Bronchial epithelial cell (primary cell): ENCODE results near the gene EBNA1BP2. TPM values are rescaled to one million over a fixed set of nuclear protein-coding genes. Genes with fewer than 3 reads are reported as not detected.
"Not testable (repeated sequence)": the region's sequence is repeated elsewhere in the genome, so short reads cannot be mapped to it uniquely, and the experiment has no call there.

Source experiments
- DNase-seq: peaks from one replicate; pipeline ENCODE4 v3.0.0-alpha.2; 2010; ENCODE audit warnings: low read depth
- FAIRE-seq: peaks from 2 replicates; lab custom pipeline; 2011; peaks lifted over from hg19 to GRCh38; lab: Jason Lieb, UNC
- H3K27me3 ChIP-seq: 2 replicates; pipeline ENCODE4 v1.5.1; 2011; ENCODE audit warnings: low read length; ENCODE audit not compliant: control insufficient read depth, insufficient read depth
- H3K36me3 ChIP-seq: 2 replicates; pipeline ENCODE4 v1.5.1; 2011; ENCODE audit warnings: low read length; ENCODE audit not compliant: control insufficient read depth, insufficient read depth
- H3K4me3 ChIP-seq: 2 replicates; pipeline ENCODE4 v1.5.1; 2011; ENCODE audit warnings: mild to moderate bottlenecking, low read depth, low read length, control low read depth
- total RNA-seq: library from RNA; depleted of rRNA; stranded (reverse); fragments of >200 nt; gene quantifications from 2 replicates; pipeline ENCODE4 v1.2.1, GENCODE V29; 2014
- TF ChIP-seq, protein P1 (sequence below): IDR thresholded peaks from 2 replicates; pipeline ENCODE4 v1.5.1; 2011; ENCODE audit warnings: mild to moderate bottlenecking, moderate library complexity, low read length, control low read depth, inconsistent platforms; ENCODE audit not compliant: insufficient read depth, severe bottlenecking

Gene EBNA1BP2
- total RNA-seq, 1 donor from 2014 or later, result 186 TPM

GRCh38 chr1:43147625-43148327 is 24.3 kb downstream of the EBNA1BP2 start:
- DNase-seq (peak; percentile 54), FAIRE-seq (no peak)
- no peaks in the 10 kb centered on the region for H3K27me3 ChIP-seq

DNA sequence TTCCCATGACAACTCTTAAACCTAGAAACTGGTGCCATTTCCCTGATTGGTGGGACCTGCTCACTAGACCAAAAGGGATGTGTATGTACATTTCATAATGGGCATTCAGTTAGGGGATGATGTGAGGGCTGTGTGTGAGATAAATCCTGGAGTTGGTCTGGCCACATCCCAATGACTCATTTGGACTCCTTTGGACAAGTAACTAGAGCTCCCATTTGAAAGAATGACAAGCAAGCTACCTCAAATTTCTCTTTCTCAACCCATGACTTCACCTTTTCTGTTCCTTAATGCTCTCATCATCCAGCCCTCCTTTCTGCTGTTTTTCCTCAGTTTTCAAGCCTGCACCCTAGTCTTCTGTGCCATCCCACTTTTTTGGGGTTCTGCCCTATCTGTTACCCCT is 27.9 kb downstream of the EBNA1BP2 start:
- no peak overlapping the region for H3K4me3 ChIP-seq
- H3K27me3 ChIP-seq, result no peaks in the 10 kb centered on the region
- H3K36me3 ChIP-seq, result peaks cover 2% of the 10 kb centered on the region
- DNase-seq (peak; percentile 72), FAIRE-seq (peak; percentile 88)
- TF ChIP-seq, protein P1, sequence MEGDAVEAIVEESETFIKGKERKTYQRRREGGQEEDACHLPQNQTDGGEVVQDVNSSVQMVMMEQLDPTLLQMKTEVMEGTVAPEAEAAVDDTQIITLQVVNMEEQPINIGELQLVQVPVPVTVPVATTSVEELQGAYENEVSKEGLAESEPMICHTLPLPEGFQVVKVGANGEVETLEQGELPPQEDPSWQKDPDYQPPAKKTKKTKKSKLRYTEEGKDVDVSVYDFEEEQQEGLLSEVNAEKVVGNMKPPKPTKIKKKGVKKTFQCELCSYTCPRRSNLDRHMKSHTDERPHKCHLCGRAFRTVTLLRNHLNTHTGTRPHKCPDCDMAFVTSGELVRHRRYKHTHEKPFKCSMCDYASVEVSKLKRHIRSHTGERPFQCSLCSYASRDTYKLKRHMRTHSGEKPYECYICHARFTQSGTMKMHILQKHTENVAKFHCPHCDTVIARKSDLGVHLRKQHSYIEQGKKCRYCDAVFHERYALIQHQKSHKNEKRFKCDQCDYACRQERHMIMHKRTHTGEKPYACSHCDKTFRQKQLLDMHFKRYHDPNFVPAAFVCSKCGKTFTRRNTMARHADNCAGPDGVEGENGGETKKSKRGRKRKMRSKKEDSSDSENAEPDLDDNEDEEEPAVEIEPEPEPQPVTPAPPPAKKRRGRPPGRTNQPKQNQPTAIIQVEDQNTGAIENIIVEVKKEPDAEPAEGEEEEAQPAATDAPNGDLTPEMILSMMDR, result no peak

More at GRCh38 chr1:43147625-43148327, 24.3 kb downstream of the EBNA1BP2 start:
- Histone ChIP-seq H3K36me3 (peaks cover 2% of the 10 kb centered on the region), H3K4me3 (peak overlapping the region; percentile 40)
- TF ChIP-seq, protein P1, result no peak

DNA sequence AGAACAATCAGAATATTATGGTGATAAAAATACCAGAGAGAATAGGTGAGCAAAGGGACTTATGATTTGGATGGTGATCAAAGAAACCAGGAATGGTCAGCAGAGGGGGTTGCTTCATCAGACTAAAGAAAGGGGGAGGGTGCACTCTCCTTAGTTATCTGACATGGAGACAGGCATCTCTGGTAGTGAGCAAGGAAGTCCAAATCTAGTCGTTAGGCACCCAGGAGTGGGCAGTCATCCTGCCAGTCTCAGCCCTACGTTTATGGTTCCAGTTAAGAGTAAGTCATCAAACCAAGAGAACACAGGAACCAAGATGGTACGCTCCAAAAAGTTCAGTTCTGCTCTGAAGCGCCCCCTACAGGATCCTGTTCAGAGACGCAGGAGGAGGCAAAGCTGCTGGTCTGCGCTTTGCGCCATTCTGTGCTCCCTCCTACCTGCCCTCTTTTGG is 28.6 kb downstream of the EBNA1BP2 start:
- H3K4me3 ChIP-seq, result no peak overlapping the region
- no peaks in the 10 kb centered on the region for H3K27me3 ChIP-seq
- peaks cover 2% of the 10 kb centered on the region for H3K36me3 ChIP-seq
- DNase-seq (peak; percentile 31), FAIRE-seq (peak; percentile 50)
- TF ChIP-seq, protein P1, result peak; percentile 51

DNA sequence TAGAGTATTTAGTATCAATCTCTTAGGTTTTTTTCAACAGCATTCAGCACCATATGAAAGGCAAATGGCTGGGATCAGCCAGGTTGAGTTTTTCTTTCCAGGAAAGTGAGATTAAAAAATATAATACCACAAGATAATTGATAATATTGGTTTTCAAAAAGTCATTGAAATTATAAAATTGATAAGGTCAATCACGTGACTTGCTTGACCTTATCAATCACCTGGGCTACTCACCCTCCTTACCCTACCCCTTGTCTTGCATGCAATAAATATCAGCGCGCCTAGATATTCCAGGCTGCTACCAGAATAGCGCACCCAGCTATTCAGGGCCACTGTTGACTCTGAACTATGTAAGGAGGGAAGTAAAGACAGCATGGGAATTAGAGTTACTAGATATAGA is 31.5 kb downstream of the EBNA1BP2 start:
- peaks cover 2% of the 10 kb centered on the region for H3K36me3 ChIP-seq
- FAIRE-seq (no peak), DNase-seq (no peak)
- no peak overlapping the region for H3K4me3 ChIP-seq
- TF ChIP-seq, protein P1, result no peak
- no peaks in the 10 kb centered on the region for H3K27me3 ChIP-seq

GRCh38 chr1:43140010-43140409 is 32.1 kb downstream of the EBNA1BP2 start:
- FAIRE-seq, result no peak
- TF ChIP-seq, protein P1, result no peak
- peaks cover under 1% of the 10 kb centered on the region for H3K36me3 ChIP-seq
- no peak for DNase-seq
- H3K27me3 ChIP-seq, result no peaks in the 10 kb centered on the region
- no peak overlapping the region for H3K4me3 ChIP-seq

DNA sequence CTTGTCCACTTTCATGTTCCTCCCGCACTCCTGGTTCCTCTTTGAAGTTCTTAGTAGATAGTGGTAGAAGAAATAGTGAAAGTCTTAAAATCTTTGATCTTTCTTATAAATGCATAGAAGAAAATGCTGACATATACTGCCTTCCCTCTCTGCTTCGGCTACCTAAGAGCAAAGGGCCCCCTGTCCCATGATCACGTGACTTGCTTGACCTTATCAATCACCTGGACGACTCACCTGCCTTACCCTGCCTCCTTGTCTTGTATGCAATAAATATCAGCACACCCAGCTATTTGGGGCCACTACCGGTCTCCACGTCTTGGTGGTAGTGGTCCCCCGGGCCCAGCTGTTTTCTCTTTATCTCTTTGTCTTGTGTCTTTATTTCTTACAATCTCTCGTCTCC is 32.8 kb downstream of the EBNA1BP2 start:
- not testable (repeated sequence) for DNase-seq, H3K27me3 ChIP-seq, FAIRE-seq, H3K4me3 ChIP-seq, H3K36me3 ChIP-seq
